Stimulated activated CD4-positive, alpha-beta T cell treated with anti-CD3 and anti-CD28 coated beads, Interleukin-1b, Interleukin-23, amount 100 ng/mL, for 4 hours (primary cell): ENCODE measurements around the gene GALNTL6.
"Not testable (repeated sequence)": the region's sequence is repeated elsewhere in the genome, so short reads cannot be mapped to it uniquely, and the experiment has no call there.

Experiments
- DNase-seq, 2 donors: peaks; one replicate each; pipeline ENCODE4 v3.0.0-alpha.2; 2020; ENCODE audit warnings: low read depth in 2 of 2

Gene GALNTL6

DNA sequence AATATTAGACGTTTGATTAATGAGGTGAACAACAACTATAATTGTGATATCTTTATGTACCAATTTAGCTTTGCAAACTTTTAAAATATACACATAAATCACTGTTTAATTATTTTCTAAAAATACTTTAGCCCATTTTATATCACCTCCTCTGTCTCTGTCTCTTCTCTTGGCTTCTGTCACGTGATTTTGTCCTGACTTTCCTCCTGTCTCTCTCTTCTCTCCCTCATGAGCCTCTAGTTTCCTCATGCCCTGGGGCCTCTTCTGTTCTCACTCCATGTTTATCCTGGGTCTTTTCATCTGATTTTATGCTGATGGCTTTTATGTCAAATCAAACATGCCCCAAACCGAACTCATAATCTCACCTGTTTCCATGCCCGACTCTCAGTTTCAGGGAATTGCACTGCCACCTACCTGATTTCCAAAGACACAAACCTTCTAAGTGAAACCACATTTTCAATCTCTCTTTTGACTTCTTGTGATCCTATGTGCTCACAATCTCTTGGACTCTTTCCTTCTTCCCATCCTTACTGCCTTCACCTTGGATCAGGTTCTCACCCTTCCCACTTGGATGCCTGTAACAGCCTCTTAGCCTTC is 1052.4 kb downstream of the GALNTL6 start:
- no peak for DNase-seq

GRCh38 chr4:172866421-172866820 is 1053.2 kb downstream of the GALNTL6 start:
- no peak for DNase-seq

- no peak for DNase-seq
These were observed 1054.6 kb downstream of the GALNTL6 start for GRCh38 chr4:172867835-172868234.

DNA sequence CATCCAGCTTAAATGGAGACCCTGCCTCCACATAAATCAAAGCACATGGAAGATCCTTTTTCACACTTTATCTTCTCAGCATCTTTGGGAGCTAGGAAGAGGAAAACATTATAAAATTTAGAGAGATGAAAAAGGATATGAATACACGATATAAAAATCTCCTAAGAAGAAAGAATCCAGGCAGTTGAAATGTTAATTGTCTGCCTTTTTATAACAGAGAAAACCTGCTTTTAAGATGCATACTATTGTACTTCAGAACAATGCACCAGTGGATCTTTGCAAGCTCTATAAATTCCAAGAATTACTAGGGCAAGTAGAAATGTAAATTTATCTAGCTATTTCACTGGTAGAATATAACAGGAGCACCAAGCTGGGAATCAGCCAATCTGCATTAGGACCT is 1055.1 kb downstream of the GALNTL6 start:
- DNase-seq = no peak

DNA sequence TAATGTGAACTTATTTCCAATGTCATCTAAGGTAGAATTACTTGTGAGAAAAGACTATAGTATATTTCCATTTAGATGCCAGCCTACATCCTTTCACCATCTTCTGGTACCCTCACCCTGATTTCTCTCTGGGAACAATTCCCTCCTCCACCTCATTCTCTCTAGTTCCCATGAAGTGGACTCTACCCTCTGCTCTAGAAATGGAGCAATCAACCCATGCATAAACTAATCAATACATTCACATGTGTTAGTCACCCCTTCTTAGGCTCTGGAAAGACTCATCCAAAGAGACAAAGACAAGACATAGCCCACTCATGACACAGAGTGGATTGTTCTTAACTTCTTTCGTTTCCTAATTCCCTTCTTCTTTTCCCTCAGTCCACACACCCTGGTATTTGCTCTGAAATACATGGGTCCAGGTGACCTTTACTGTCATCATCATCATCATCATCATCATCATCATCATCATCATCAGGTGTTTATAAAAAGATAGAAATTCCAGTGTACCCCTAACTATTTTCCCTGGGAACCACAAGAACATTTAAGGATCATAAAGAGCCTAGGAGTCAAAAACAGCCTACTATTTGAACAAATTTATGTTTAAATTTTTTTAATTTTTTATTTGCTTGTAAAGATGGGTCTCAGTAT is 1056.5 kb downstream of the GALNTL6 start:
- no peak for DNase-seq

DNA sequence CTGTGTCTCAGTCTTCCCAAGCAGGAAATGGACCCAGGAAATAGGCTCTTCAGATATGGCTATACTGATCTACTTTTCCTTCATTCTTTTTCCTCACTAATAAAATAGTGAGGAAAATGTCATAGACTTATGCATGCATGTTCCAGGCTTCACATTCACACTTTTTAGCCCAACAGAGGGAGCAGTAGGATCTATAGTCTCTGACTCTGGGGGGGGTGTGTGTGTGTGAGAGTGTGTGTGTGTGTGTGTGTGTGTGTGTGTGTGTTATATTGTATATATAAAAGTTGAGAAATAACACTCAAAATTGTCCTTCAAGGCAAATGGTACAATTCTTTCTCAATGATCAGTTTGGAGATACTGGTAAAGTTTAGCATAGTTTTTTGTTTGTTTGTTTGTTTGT is 1058.2 kb downstream of the GALNTL6 start:
- DNase-seq = no peak

DNA sequence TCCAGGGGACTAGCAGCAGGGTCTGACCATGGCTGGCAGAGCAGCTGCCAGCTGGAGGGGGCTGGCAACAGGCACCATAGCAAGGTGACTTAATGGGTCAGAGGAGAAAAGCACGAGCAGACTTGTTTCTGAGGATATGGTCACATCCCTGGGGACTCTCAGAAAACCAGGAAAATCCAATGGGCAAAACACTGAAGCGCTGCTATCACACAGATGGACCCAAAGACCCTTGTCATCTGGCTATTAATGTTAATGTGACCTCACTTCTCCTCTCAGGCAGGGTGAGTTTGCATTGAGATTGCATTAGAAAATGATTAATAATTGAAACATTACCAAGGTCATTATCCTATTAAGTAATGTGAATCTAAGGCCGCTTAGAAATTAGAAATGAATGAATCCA is 1061.7 kb downstream of the GALNTL6 start:
- DNase-seq = no peak

GRCh38 chr4:172876394-172876793 is 1063.2 kb downstream of the GALNTL6 start:
- no peak for DNase-seq

- no peak for DNase-seq
These were observed 1068.4 kb downstream of the GALNTL6 start for GRCh38 chr4:172881645-172882044.

- DNase-seq = not testable (repeated sequence)
These were observed 1074.2 kb downstream of the GALNTL6 start for GRCh38 chr4:172887358-172887757.

- no peak for DNase-seq
These were observed 1074.8 kb downstream of the GALNTL6 start for GRCh38 chr4:172887959-172888358.

DNA sequence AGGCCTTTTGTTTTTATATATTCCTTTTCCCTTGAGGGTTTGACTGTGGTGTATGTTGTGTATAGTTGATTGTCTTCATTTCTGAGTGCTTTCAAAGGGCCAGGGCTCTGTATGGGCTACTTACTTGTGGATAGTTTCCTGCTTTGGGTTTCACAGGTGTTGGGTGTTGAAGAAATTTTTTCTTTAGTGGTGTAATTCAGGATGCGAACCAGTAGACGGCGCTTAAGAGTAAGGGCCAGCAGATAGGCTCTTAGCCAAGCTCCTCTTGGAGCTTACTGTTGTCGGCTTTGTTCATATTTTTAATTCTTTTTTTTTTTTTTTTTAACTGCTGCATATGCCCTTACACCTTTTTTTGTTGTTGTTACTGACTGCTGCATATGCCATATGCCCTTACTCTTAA is 1079.1 kb downstream of the GALNTL6 start:
- DNase-seq = no peak

GRCh38 chr4:172895699-172896098 is 1082.5 kb downstream of the GALNTL6 start:
- DNase-seq = no peak

DNA sequence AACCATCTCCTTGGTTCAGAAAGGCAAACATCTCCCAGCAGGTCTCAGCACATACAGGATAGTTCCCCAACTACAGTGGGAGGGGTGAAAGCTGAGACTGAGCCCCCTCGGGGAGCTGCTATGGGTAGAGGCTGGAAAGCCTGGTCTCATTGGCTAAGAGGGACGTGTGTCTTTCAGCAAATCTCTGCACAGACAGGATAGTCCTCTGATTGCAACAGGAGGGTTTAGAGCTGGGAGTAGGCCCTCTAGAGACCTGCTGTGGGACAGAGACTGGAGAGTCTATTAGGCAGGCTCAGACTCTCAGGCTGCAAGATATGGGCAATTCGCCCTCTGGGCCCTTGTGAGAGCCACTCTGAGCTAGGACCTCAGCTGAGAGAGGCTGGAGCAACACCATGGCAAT is 1083.8 kb downstream of the GALNTL6 start:
- DNase-seq = no peak

GRCh38 chr4:172898715-172899114 is 1085.5 kb downstream of the GALNTL6 start:
- no peak for DNase-seq

GRCh38 chr4:172899861-172900260 is 1086.7 kb downstream of the GALNTL6 start:
- no peak for DNase-seq

DNA sequence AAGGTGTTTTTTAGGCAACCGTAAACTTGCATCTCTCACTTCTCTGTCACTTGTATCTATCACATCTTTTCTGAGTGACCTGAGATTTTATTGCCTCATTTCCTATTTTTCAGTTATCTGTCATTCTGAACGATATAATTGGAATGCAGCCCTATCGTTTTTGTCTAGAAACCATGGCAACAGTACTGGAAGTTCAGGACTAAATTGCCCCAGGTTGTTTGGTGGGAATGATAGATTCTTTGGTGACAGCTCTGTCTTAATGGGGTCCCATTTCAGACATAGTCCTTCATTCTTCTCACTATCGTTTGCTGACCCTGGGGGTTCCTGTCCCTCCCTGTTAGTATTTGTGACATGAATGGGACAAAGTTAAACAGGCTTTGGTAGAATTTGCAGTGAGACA is 1087.7 kb downstream of the GALNTL6 start:
- DNase-seq = no peak

DNA sequence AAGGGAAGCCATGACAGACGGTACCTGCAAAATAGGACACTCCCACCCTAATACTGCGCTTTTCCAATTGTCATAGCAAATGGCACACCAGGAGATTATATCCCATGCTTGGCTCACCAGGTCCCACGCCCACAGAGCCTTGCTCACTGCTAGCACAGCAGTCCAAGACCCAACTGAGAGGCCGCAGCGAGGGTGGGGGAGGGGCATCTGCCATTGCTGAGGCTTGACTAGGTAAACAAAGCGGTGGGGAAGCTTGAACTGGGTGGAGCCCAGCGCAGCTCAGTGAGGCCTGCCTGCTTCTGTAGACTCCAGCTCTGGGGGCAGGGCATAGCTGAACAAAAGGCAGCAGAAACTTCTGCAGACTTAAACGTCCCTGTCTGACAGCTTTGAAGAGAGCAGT is 1099.3 kb downstream of the GALNTL6 start:
- not testable (repeated sequence) for DNase-seq

- not testable (repeated sequence) for DNase-seq
These were observed 1104.2 kb downstream of the GALNTL6 start for GRCh38 chr4:172917403-172917802.

- no peak for DNase-seq
These were observed 1106.1 kb downstream of the GALNTL6 start for GRCh38 chr4:172919269-172919668.

GRCh38 chr4:172927096-172927814 is 1114.1 kb downstream of the GALNTL6 start:
- no peak for DNase-seq

DNA sequence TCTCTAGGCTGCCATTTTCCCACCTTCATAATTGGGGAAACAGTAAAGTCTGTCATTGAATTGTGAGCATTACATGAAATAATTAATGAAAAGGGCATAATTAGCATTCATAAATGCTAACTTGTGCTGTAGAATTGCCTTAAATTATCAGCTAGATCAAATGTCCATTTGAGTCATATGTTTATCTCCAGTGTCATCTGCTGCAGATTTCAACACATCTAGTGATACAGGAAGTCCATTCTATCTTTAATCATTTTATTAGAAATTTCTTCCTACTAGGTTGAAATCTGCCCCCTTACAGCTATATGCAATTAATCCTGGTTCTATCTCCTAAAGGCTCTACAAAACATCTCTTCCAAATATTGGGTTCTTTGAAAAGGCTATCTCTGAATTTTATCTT is 1115.1 kb downstream of the GALNTL6 start:
- DNase-seq = no peak
